H1 (cell line): ENCODE data around the gene TPM1.

Experiments
- EZH2 ChIP-seq: fragments of 200-600 bp; sonication (generic); IDR thresholded peaks from 2 replicates; pipeline ENCODE4 v1.7.1; 2012; ENCODE audit warnings: low read depth, mild to moderate bottlenecking, moderate library complexity, low read length, inconsistent platforms; ENCODE audit not compliant: severe bottlenecking
- RNF2 ChIP-seq: fragments of 200-900, 300-1000 bp; sonication (generic); IDR thresholded peaks from 2 replicates; pipeline ENCODE4 v1.7.1; 2016; ENCODE audit warnings: borderline replicate concordance, low read depth, mild to moderate bottlenecking, antibody characterized with exemption, low read length; ENCODE audit not compliant: poor library complexity, severe bottlenecking; ENCODE audit errors: missing control alignments
- TBP ChIP-seq: IDR thresholded peaks from 2 replicates; pipeline ENCODE4 v1.6.1; 2011; ENCODE audit warnings: low read depth, low read length, improper control_type of control experiment

DNA sequence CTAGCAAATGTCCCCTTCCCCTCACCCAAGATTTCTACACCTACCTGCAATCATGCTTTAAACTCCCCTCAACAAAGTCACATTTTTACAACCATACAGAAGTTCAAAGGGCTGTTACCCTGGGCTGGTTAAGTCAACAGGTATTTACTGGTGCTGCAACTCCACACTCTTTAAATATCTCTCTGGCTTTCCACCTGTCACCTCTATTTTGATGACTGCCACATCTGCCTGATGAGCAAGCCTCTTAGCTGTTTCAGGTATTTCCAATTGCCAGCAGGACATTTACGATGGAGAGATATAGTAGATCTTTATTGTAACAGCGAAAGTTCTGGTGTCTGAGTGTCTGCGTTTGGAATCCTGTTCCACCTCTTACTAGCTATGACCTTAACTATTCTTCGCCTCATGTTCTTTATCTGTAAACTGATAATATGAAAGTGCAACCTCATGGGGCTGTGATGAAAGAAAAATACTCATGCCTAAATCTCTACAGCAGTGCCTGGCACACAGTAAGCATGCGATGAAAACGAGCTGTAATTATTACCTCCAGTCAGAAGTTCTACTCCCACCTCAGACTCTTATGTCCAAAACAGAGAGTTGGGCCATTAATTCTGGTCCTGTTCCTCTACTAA lies 44.2 kb upstream of the TPM1 start:
- TF ChIP-seq EZH2: no peak
- TF ChIP-seq RNF2: no peak
- no peak for TF ChIP-seq TBP
